GM21786 (cell line): ENCODE results near the gene EXOC4.

Experiments used
- ATAC-seq: cut with Tn5 transposase; IDR thresholded peaks from one replicate; pipeline ENCODE4 v1.9.1; 2021; ENCODE audit not compliant: unreplicated experiment

Gene EXOC4

GRCh38 chr7:133482599-133482998 lies 229.7 kb downstream of the EXOC4 start:
- no peak for ATAC-seq

GRCh38 chr7:133484086-133484485 lies 231.2 kb downstream of the EXOC4 start:
- ATAC-seq: no peak

GRCh38 chr7:133489906-133490305 lies 237.0 kb downstream of the EXOC4 start:
- ATAC-seq: no peak

GRCh38 chr7:133491201-133491691 lies 238.4 kb downstream of the EXOC4 start:
- ATAC-seq: no peak

GRCh38 chr7:133491846-133492652 lies 239.2 kb downstream of the EXOC4 start:
- no peak for ATAC-seq

GRCh38 chr7:133497061-133497460 lies 244.2 kb downstream of the EXOC4 start:
- no peak for ATAC-seq

GRCh38 chr7:133501771-133502170 lies 248.9 kb downstream of the EXOC4 start:
- ATAC-seq: no peak

GRCh38 chr7:133502498-133502897 lies 249.6 kb downstream of the EXOC4 start:
- ATAC-seq: no peak

GRCh38 chr7:133502972-133503371 lies 250.1 kb downstream of the EXOC4 start:
- ATAC-seq: no peak

GRCh38 chr7:133504825-133505224 lies 251.9 kb downstream of the EXOC4 start:
- no peak for ATAC-seq

GRCh38 chr7:133509822-133510221 lies 256.9 kb downstream of the EXOC4 start:
- ATAC-seq: no peak

GRCh38 chr7:133510326-133511055 lies 257.6 kb downstream of the EXOC4 start:
- ATAC-seq: no peak

- ATAC-seq: no peak
Measured at GRCh38 chr7:133511252-133511651, 258.4 kb downstream of the EXOC4 start.

- ATAC-seq: no peak
Measured at GRCh38 chr7:133511708-133512107, 258.8 kb downstream of the EXOC4 start.

- ATAC-seq: no peak
Measured at GRCh38 chr7:133512560-133512959, 259.7 kb downstream of the EXOC4 start.

- no peak for ATAC-seq
Measured at GRCh38 chr7:133513608-133514007, 260.7 kb downstream of the EXOC4 start.

GRCh38 chr7:133514551-133514950 lies 261.7 kb downstream of the EXOC4 start:
- ATAC-seq: no peak

- ATAC-seq: no peak
Measured at GRCh38 chr7:133517766-133518165, 264.9 kb downstream of the EXOC4 start.

GRCh38 chr7:133518718-133519117 lies 265.8 kb downstream of the EXOC4 start:
- no peak for ATAC-seq

GRCh38 chr7:133520248-133520647 lies 267.4 kb downstream of the EXOC4 start:
- ATAC-seq: no peak

- no peak for ATAC-seq
Measured at GRCh38 chr7:133522501-133522900, 269.6 kb downstream of the EXOC4 start.

- no peak for ATAC-seq
Measured at GRCh38 chr7:133528796-133529195, 275.9 kb downstream of the EXOC4 start.
